SU-DHL-6 (cell line): ENCODE data around the gene MELK.

Experiments used
- H2AFZ ChIP-seq: fragments of 200-600 bp; sonication (generic); 2 replicates; pipeline ENCODE4 v1.6.1; 2014; ENCODE audit warnings: low read depth, mild to moderate bottlenecking, moderate library complexity, mixed read lengths, antibody characterized with exemption, low read length; ENCODE audit not compliant: severe bottlenecking
- H3F3A ChIP-seq: fragments of 200-600 bp; shearing (Covaris generic); 2 replicates; pipeline ENCODE4 v1.6.0; 2016; ENCODE audit warnings: antibody characterized with exemption, mild to moderate bottlenecking; ENCODE audit not compliant: insufficient read depth
- H3K27ac ChIP-seq: fragments of 200-600 bp; sonication (generic); 2 replicates; pipeline ENCODE4 v1.5.1; 2016; ENCODE audit warnings: low read depth, mild to moderate bottlenecking, low read length, moderate library complexity, mixed read lengths
- H3K27me3 ChIP-seq: fragments of 200-600 bp; sonication (generic), shearing (Covaris generic); 2 replicates; pipeline ENCODE4 v1.6.0; 2014; ENCODE audit warnings: mild to moderate bottlenecking, low read length
- H3K36me3 ChIP-seq: fragments of 200-600 bp; sonication (generic); 2 replicates; pipeline ENCODE4 v1.6.1; 2014; ENCODE audit warnings: mild to moderate bottlenecking, low read length, mixed read lengths
- H3K4me2 ChIP-seq: fragments of 300-600, 200-600 bp; shearing (Covaris generic), sonication (generic); 2 replicates; pipeline ENCODE4 v1.6.0; 2014; ENCODE audit warnings: low read length, low read depth, mild to moderate bottlenecking; ENCODE audit not compliant: poor library complexity, severe bottlenecking
- H3K4me3 ChIP-seq: fragments of 200-600 bp; sonication (generic); 2 replicates; pipeline ENCODE4 v1.5.1; 2014; ENCODE audit warnings: antibody characterized with exemption, low read length, mild to moderate bottlenecking, mixed read lengths; ENCODE audit not compliant: insufficient read depth, poor library complexity, severe bottlenecking
- H3K79me2 ChIP-seq: fragments of 200-600 bp; sonication (generic); 2 replicates; pipeline ENCODE4 v1.6.1; 2014; ENCODE audit warnings: mild to moderate bottlenecking, low read length, moderate library complexity; ENCODE audit not compliant: insufficient read depth
- H3K9ac ChIP-seq: fragments of 200-600 bp; sonication (generic); 2 replicates; pipeline ENCODE4 v1.7.0; 2014; ENCODE audit warnings: mild to moderate bottlenecking, low read length
- H3K9me2 ChIP-seq: fragments of 200-600 bp; sonication (generic); replicated peaks from 2 replicates; pipeline ENCODE4 v1.6.1; 2014; ENCODE audit warnings: low read length; ENCODE audit not compliant: insufficient read depth
- H3K9me3 ChIP-seq: fragments of 200-600 bp; sonication (generic); 2 replicates; pipeline ENCODE4 v1.6.1; 2014; ENCODE audit warnings: low read length, mixed read lengths; ENCODE audit not compliant: insufficient read depth
- H4K20me1 ChIP-seq: fragments of 200-600 bp; sonication (generic); 2 replicates; pipeline ENCODE4 v1.6.1; 2014; ENCODE audit warnings: low read depth, mild to moderate bottlenecking, antibody characterized with exemption, low read length, moderate library complexity, mixed read lengths
- EZH2phosphoT487 ChIP-seq: fragments of 200-600 bp; sonication (generic), shearing (Covaris generic); conservative IDR thresholded peaks from 2 replicates; pipeline ENCODE4 v1.6.1; 2018; ENCODE audit warnings: mild to moderate bottlenecking, antibody characterized with exemption, low read length, moderate library complexity, mixed read lengths
- TF ChIP-seq, protein P1 (sequence below): fragments of 200-600 bp; sonication (generic); IDR thresholded peaks from one replicate; pipeline ENCODE4 v1.5.1; 2017; ENCODE audit warnings: antibody characterized with exemption, mild to moderate bottlenecking, low read length, moderate library complexity; ENCODE audit not compliant: insufficient read depth, poor library complexity, severe bottlenecking

MELK gene

DNA sequence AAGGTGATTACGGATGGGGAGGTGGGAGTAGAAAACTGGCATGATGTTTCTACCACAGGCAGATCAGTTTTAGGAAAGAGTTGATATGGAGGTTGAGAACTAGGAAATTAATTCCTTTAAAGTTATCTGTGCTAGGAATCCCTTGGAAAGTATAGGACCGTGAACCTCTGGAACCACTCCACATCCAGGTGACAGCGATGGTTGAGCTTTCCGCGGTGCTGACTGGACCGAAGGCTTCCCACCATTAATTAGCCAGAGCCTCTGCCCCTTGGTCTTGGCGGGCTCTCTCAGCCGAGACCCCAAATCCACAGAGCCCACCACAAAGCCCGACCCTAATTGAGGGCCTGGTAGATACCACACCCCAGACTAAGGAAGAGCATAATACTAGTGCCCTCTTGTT, 147.3 kb downstream of the MELK start:
- H3K27ac ChIP-seq, result no peak overlapping the region
- no peaks in the 10 kb centered on the region for H3K36me3 ChIP-seq
- H3K4me2 ChIP-seq, result no peak overlapping the region
- no peak overlapping the region for H3K9ac ChIP-seq
- H3F3A ChIP-seq, result no peaks in the 10 kb centered on the region
- no peaks in the 10 kb centered on the region for H4K20me1 ChIP-seq
- H3K79me2 ChIP-seq, result no peaks in the 10 kb centered on the region
- no peak overlapping the region for H3K4me3 ChIP-seq
- H3K9me2 ChIP-seq, result no peaks in the 10 kb centered on the region
- no peak for TF ChIP-seq EZH2phosphoT487
- TF ChIP-seq, protein P1, sequence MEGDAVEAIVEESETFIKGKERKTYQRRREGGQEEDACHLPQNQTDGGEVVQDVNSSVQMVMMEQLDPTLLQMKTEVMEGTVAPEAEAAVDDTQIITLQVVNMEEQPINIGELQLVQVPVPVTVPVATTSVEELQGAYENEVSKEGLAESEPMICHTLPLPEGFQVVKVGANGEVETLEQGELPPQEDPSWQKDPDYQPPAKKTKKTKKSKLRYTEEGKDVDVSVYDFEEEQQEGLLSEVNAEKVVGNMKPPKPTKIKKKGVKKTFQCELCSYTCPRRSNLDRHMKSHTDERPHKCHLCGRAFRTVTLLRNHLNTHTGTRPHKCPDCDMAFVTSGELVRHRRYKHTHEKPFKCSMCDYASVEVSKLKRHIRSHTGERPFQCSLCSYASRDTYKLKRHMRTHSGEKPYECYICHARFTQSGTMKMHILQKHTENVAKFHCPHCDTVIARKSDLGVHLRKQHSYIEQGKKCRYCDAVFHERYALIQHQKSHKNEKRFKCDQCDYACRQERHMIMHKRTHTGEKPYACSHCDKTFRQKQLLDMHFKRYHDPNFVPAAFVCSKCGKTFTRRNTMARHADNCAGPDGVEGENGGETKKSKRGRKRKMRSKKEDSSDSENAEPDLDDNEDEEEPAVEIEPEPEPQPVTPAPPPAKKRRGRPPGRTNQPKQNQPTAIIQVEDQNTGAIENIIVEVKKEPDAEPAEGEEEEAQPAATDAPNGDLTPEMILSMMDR, result no peak
- no peaks in the 10 kb centered on the region for H3K9me3 ChIP-seq
- H2AFZ ChIP-seq, result no peak overlapping the region
- H3K27me3 ChIP-seq, result no peaks in the 10 kb centered on the region

DNA sequence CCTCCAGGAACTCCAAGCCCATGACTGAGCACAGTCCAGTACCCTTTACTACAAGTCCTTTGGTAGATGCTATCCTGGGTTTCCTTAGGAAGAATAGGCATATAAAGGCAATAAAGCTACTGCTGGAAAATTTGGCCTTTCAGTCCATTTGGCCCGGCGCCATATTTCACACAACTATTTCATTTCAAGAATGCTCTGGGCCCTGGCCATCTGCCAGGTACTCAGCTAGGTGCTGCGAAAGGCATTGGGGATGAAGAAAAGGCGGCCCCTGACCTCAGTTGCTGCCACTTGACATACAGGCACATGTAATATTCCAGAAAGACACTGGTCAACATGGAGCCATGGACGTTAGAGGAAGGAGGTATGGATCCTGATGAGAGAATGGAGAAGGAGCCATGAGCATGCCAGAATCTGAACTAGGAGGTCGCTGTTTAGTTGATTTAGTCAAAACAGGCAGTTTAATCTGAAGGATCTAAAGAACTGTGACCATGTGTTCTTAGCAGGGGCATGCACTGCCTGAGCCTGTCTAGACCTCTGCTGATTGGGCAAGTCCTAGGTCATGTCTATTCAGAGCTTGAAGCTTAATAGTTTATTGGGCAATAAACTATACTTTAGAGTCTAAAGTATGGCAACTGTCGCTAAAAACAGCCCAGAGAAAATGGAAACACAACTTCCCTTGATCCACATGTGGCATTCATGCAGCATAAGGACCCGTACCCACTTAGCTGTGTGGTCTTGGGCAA, 149.3 kb downstream of the MELK start:
- Histone ChIP-seq H3K79me2 (no peaks in the 10 kb centered on the region), H3K36me3 (no peaks in the 10 kb centered on the region), H3K9me2 (no peaks in the 10 kb centered on the region), H3K9ac (no peak overlapping the region), H4K20me1 (no peaks in the 10 kb centered on the region), H3K9me3 (no peaks in the 10 kb centered on the region), H3K27me3 (no peaks in the 10 kb centered on the region), H3K4me2 (no peak overlapping the region), H3F3A (no peaks in the 10 kb centered on the region), H2AFZ (no peak overlapping the region), H3K27ac (no peak overlapping the region), H3K4me3 (no peak overlapping the region)
- TF ChIP-seq EZH2phosphoT487, result no peak
- TF ChIP-seq, protein P1, result no peak

DNA sequence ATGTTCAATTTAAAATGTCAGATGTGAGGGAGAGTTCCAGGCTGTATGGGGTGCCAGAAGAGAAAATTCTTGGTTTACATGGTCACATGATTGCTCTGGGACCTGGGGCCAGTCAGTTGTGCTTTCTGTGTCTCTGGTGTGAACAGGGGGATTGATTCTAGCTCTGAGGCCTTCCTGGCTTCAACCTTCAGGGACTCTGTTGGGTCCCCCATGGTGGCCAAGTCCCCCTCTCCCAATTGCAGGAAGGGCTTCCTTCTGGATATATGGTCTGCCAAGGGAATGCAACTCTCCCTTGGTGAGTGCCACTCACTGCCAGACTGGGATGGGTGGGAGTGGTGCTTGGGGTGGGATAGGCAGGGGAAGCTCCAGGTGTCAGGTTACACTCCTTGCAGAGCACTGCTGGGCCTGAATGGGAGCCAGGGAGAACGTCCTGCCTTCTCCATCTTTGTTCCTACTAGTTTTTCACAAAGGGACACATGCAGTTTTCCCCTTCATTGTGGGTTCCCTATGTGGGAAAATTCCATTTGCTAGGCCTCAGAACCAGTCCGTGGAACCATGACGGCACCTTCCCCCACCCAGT, 153.2 kb downstream of the MELK start:
- Histone ChIP-seq H3F3A (no peaks in the 10 kb centered on the region), H3K36me3 (no peaks in the 10 kb centered on the region), H3K9me3 (no peaks in the 10 kb centered on the region), H3K4me3 (no peak overlapping the region), H3K4me2 (no peak overlapping the region), H4K20me1 (no peaks in the 10 kb centered on the region), H3K27me3 (no peaks in the 10 kb centered on the region), H3K9ac (no peak overlapping the region), H3K79me2 (no peaks in the 10 kb centered on the region), H3K27ac (no peak overlapping the region), H2AFZ (no peak overlapping the region), H3K9me2 (no peaks in the 10 kb centered on the region)
- no peak for TF ChIP-seq EZH2phosphoT487
- TF ChIP-seq, protein P1, result no peak
